Activated naive CD4-positive, alpha-beta T cell treated with anti-CD3 and anti-CD28 coated beads, Interleukin-2, amount 50 U/mL, for 24 hours (primary cell): Measurements from ENCODE around the gene DDX52.
"Not testable (repeated sequence)": the region's sequence is repeated elsewhere in the genome, so short reads cannot be mapped to it uniquely, and the experiment has no call there.

ENCODE experiments used
- H3K27ac Mint-ChIP-seq: one replicate; pipeline ENCODE4 v1.8.0; 2021; ENCODE audit warnings: mild to moderate bottlenecking, mixed read lengths
- H3K27me3 Mint-ChIP-seq: one replicate; pipeline ENCODE4 v1.8.0; 2021; ENCODE audit warnings: mixed read lengths
- H3K36me3 Mint-ChIP-seq: one replicate; pipeline ENCODE4 v1.8.0; 2021; ENCODE audit warnings: mixed read lengths
- H3K4me1 Mint-ChIP-seq: one replicate; pipeline ENCODE4 v1.8.0; 2021; ENCODE audit warnings: mixed read lengths
- H3K4me3 Mint-ChIP-seq: one replicate; pipeline ENCODE4 v1.8.0; 2021; ENCODE audit warnings: mild to moderate bottlenecking, mixed read lengths
- H3K9me3 Mint-ChIP-seq: one replicate; pipeline ENCODE4 v1.8.0; 2021; ENCODE audit warnings: mixed read lengths

The DDX52 gene

DNA sequence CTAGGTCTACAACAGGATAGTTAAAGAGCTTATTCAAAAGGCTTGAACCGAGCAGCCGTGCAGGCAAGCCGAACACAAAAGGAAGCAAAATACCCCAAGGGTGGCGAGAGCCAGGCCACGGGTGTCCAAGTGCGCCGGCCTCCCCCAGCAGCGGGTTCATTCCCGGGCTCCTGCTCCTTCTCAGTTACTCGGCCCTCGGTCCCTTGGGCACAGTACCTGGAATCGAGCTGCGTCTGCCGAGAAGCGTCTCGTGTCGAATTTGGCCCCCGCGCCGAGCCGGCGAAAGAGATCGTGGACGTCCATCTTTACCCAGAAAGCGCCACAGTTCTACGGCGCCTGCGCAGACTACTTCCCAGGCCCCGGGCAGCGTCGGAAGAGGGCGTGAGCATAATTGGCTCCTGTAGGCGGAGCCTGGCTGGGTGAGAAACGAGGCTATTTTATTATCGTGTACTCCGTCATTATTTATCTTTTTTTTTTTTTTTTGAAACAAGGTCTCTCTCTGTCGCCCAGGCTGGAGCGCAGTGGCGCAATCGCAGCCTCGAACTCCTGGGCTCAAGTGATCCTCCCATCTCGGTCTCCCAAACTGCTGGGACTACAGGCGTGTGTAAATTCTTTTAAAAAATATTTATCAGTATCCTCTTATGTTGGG lies at the start of gene DDX52:
Gene DDX52 (minus strand): TSS at position 329 of the 649 bp plus-strand sequence. CDS start 26 bp downstream, at position 303.
- peaks cover 16% of the 10 kb centered on the region for H3K27me3 Mint-ChIP-seq
- H3K36me3 Mint-ChIP-seq: peaks cover 12% of the 10 kb centered on the region
- H3K9me3 Mint-ChIP-seq: no peaks in the 10 kb centered on the region
- peaks cover 40% of the 10 kb centered on the region for H3K4me1 Mint-ChIP-seq
- H3K4me3 Mint-ChIP-seq: peak within 1 kb of the TSS; percentile 97
- H3K27ac Mint-ChIP-seq: peak within 1 kb of the TSS; percentile 92

DNA sequence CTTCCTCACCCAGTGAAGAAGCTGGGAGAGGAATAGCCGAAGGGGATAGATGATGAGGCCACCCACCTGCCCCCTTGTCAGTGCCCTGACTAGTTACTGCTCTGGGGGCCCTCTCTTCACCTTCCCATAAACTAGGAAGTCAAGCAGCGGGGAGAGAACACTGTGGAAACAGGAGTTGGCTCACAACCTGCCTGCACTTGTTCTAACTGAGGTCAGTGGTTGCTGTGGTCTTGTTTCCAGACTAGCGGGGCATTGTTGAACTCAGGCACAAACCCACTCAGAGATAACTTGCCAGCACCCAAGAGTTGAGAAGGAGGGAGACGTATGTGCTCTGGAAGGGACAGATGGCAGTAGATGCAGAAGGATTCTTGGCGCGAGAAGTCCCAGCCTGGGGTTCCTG lies 48.6 kb upstream of the DDX52 start:
- Mint-ChIP-seq H3K4me3 (no peak overlapping the region), H3K36me3 (no peaks in the 10 kb centered on the region), H3K9me3 (no peaks in the 10 kb centered on the region), H3K27ac (no peak overlapping the region), H3K27me3 (no peaks in the 10 kb centered on the region), H3K4me1 (peaks cover 6% of the 10 kb centered on the region)

DNA sequence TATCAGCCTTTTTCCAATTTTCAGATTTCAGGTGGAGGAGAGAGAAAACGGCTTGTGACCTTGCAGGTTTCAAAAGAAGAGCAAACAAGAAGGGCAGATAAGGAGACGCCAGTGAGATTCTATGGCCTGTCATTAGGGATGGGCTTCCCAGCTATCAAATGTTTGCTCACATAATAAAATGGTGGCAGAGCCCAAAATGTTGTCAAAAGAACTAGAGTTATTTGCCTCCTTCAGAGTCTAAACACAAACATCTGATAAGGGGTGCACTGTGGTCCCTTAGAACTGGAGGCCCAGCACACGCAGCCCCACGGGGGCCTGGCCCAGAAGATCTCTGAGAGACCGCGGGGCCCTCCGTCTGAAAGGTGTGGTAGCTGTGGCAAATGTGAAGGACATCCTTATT lies 46.1 kb upstream of the DDX52 start:
- Mint-ChIP-seq H3K4me3 (no peak overlapping the region), H3K27me3 (no peaks in the 10 kb centered on the region), H3K9me3 (no peaks in the 10 kb centered on the region), H3K36me3 (no peaks in the 10 kb centered on the region), H3K27ac (no peak overlapping the region), H3K4me1 (no peaks in the 10 kb centered on the region)

- no peak overlapping the region for H3K4me3 Mint-ChIP-seq
- peaks cover 13% of the 10 kb centered on the region for H3K4me1 Mint-ChIP-seq
- H3K36me3 Mint-ChIP-seq: peaks cover under 1% of the 10 kb centered on the region
Observed at GRCh38 chr17:37683454-37683984, 40.3 kb upstream of the DDX52 start.

GRCh38 chr17:37682007-37682406 lies 38.8 kb upstream of the DDX52 start:
- Mint-ChIP-seq H3K4me3 (no peak overlapping the region), H3K27me3 (peaks cover 9% of the 10 kb centered on the region), H3K4me1 (peaks cover 13% of the 10 kb centered on the region), H3K9me3 (no peaks in the 10 kb centered on the region), H3K27ac (no peak overlapping the region), H3K36me3 (peaks cover 2% of the 10 kb centered on the region)

More at GRCh38 chr17:37683454-37683984, 40.3 kb upstream of the DDX52 start:
- H3K27me3 Mint-ChIP-seq: peaks cover under 1% of the 10 kb centered on the region
- no peaks in the 10 kb centered on the region for H3K9me3 Mint-ChIP-seq
- H3K27ac Mint-ChIP-seq: no peak overlapping the region

GRCh38 chr17:37679995-37680394 lies 36.7 kb upstream of the DDX52 start:
- H3K4me1 Mint-ChIP-seq: peaks cover 13% of the 10 kb centered on the region

DNA sequence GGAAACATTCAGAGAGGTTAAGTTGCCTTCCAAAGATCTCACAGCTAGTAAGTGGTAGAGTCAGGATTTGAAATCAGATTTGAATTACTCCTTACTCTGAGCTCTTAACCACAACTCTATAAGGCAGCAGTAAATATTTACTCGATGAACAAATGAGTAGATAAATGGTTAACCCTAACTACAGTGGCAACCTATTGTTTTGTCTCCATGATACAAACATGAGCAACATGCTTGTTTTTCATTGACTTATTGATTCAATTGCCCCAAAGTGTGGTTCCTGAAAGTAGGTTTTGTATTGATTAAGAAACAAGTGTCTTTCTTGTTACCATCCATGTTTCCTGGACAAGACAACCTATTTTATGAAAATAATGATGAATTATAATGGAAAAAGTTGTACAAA lies 34.8 kb upstream of the DDX52 start:
- Mint-ChIP-seq H3K4me1 (peaks cover 2% of the 10 kb centered on the region), H3K27me3 (peaks cover 13% of the 10 kb centered on the region), H3K27ac (no peak overlapping the region), H3K9me3 (no peaks in the 10 kb centered on the region), H3K4me3 (no peak overlapping the region), H3K36me3 (peaks cover 2% of the 10 kb centered on the region)

More at GRCh38 chr17:37679995-37680394, 36.7 kb upstream of the DDX52 start:
- peaks cover 13% of the 10 kb centered on the region for H3K27me3 Mint-ChIP-seq
- not testable (repeated sequence) for H3K9me3 Mint-ChIP-seq, H3K4me3 Mint-ChIP-seq, H3K27ac Mint-ChIP-seq, H3K36me3 Mint-ChIP-seq

GRCh38 chr17:37677021-37677420 lies 33.8 kb upstream of the DDX52 start:
- Mint-ChIP-seq H3K27ac (no peak overlapping the region), H3K36me3 (peaks cover 2% of the 10 kb centered on the region), H3K4me3 (no peak overlapping the region), H3K4me1 (no peaks in the 10 kb centered on the region), H3K27me3 (peaks cover 13% of the 10 kb centered on the region), H3K9me3 (no peaks in the 10 kb centered on the region)

- Mint-ChIP-seq H3K4me1 (no peaks in the 10 kb centered on the region), H3K27ac (no peak overlapping the region), H3K9me3 (no peaks in the 10 kb centered on the region), H3K4me3 (no peak overlapping the region), H3K27me3 (peaks cover 13% of the 10 kb centered on the region), H3K36me3 (peaks cover 2% of the 10 kb centered on the region)
Observed at GRCh38 chr17:37676115-37676925, 33.1 kb upstream of the DDX52 start.

GRCh38 chr17:37674511-37674910 lies 31.3 kb upstream of the DDX52 start:
- H3K36me3 Mint-ChIP-seq: peaks cover 2% of the 10 kb centered on the region
- peaks cover 13% of the 10 kb centered on the region for H3K27me3 Mint-ChIP-seq
- H3K4me1 Mint-ChIP-seq: no peaks in the 10 kb centered on the region
- no peak overlapping the region for H3K4me3 Mint-ChIP-seq
- H3K27ac Mint-ChIP-seq: no peak overlapping the region
- no peaks in the 10 kb centered on the region for H3K9me3 Mint-ChIP-seq

GRCh38 chr17:37673386-37673785 lies 30.1 kb upstream of the DDX52 start:
- Mint-ChIP-seq H3K4me3 (no peak overlapping the region), H3K9me3 (no peaks in the 10 kb centered on the region), H3K36me3 (peaks cover under 1% of the 10 kb centered on the region), H3K27ac (no peak overlapping the region), H3K4me1 (no peaks in the 10 kb centered on the region), H3K27me3 (peaks cover 12% of the 10 kb centered on the region)

DNA sequence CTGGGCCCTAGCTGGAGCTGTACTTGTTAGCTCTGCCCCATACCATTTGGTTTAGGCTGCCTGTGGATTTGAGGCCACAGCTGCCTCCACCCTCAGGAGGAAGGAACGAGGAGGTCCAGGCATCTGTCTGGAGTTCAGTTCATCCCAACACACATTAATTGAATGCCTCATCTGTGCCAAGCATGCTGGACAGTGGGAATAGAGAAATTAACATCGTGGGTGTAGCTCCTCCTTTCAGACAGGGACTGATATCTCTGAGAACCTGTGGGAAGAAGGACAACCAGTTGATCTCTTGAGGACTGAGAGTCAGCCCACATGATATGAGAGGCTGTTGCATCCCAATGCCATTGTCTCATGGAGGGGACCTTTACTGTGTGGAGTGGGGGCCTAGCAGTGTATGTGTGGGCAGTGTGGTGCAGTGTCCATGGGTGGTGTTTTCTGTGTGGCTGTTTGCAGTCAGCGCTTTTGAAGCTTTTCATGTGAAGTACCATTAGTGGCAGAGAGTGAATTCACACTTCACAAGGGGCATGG lies 29.4 kb upstream of the DDX52 start:
- H3K4me3 Mint-ChIP-seq: no peak overlapping the region
- H3K27ac Mint-ChIP-seq: no peak overlapping the region
- no peaks in the 10 kb centered on the region for H3K36me3 Mint-ChIP-seq
- H3K27me3 Mint-ChIP-seq: peaks cover 10% of the 10 kb centered on the region
- no peaks in the 10 kb centered on the region for H3K4me1 Mint-ChIP-seq
- no peaks in the 10 kb centered on the region for H3K9me3 Mint-ChIP-seq

- no peaks in the 10 kb centered on the region for H3K4me1 Mint-ChIP-seq
- peaks cover 4% of the 10 kb centered on the region for H3K27me3 Mint-ChIP-seq
- no peak overlapping the region for H3K27ac Mint-ChIP-seq
- no peaks in the 10 kb centered on the region for H3K9me3 Mint-ChIP-seq
- H3K4me3 Mint-ChIP-seq: no peak overlapping the region
- H3K36me3 Mint-ChIP-seq: no peaks in the 10 kb centered on the region
Observed at GRCh38 chr17:37671824-37672547, 28.7 kb upstream of the DDX52 start.

DNA sequence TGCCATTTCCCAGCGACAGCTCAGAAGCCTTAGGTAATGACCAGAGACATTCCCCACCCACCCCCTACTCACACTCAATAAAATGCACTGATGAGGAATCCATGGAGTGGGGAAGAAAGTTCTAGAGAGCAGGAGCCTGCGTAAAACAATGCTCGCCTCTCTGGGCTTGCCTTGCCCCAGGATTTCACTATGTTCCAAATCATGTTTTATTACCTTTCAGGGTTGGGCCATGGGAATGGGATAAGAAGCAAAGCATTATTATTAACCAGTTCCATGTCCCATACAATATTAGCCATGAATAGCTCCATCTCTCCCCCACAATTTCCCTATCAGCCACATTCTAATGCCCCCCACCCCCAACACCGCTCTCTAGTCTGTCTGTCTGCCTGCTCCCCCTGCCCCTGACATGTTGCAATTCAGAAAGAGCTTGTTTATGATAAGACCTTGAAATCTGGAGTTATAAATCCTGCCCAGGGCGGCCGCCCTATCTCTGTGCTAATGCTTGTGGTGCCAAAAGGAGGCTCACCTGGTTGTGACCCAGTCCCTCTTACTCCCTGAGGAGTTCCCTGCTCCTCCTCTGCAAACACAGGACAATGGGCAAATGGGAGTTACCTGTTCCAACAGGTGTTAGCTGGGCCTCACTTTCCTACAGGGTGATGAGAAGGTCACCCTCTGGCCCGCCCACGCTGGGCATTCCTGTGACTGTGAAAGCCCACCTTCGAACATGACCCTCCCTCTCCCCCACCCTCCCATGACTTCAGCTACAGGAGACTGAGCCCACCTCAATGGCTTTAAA lies 28.0 kb upstream of the DDX52 start:
- Mint-ChIP-seq H3K27ac (no peak overlapping the region), H3K4me3 (no peak overlapping the region), H3K9me3 (no peaks in the 10 kb centered on the region), H3K27me3 (peaks cover 3% of the 10 kb centered on the region), H3K4me1 (no peaks in the 10 kb centered on the region), H3K36me3 (no peaks in the 10 kb centered on the region)

- Mint-ChIP-seq H3K27me3 (no peaks in the 10 kb centered on the region), H3K27ac (no peak overlapping the region), H3K36me3 (no peaks in the 10 kb centered on the region), H3K9me3 (no peaks in the 10 kb centered on the region), H3K4me1 (no peaks in the 10 kb centered on the region), H3K4me3 (no peak overlapping the region)
Observed at GRCh38 chr17:37667039-37667438, 23.8 kb upstream of the DDX52 start.
